H1 (cell line): ENCODE data around the gene CNNM2. TPM values are rescaled to one million over a fixed set of nuclear protein-coding genes. Genes with fewer than 3 reads are reported as not detected.

Experiments
- CTCF ChIA-PET: fragments of 300-600 bp; sonication (Branson Sonifier 250); formaldehyde crosslinking; loops from one replicate; lab custom pipeline; 2021; ENCODE audit not compliant: partially characterized antibody; lab: Charles Lee
- POLR2A ChIA-PET: fragments of 300-600 bp; sonication (Branson Sonifier 250); formaldehyde crosslinking; loops from one replicate; lab custom pipeline; 2021; ENCODE audit warnings: inconsistent platforms; ENCODE audit not compliant: partially characterized antibody; lab: Charles Lee
- DNase-seq, 2 experiments: peaks; one replicate each; pipeline versions ENCODE4 v3.0.0 to v3.0.0-alpha.2; 2010 to 2022; ENCODE audit warnings: low spot score in 2 of 2, low read depth in 1 of 2, mixed read lengths in 1 of 2
- FAIRE-seq: peaks from 2 replicates; lab custom pipeline; 2011; peaks lifted over from hg19 to GRCh38; lab: Jason Lieb, UNC
- H2AFZ ChIP-seq: 2 replicates; pipeline ENCODE4 v1.8.1; 2012; ENCODE audit warnings: low read length, inconsistent platforms
- H2AK5ac ChIP-seq: 2 replicates; pipeline ENCODE4 v1.6.1; 2013; ENCODE audit warnings: low read depth, low read length
- H2BK120ac ChIP-seq: replicated peaks from 2 replicates; pipeline ENCODE3; 2013; ENCODE audit warnings: low read depth, low read length, inconsistent platforms
- H2BK12ac ChIP-seq: 2 replicates; pipeline ENCODE4 v1.6.1; 2013; ENCODE audit warnings: low read depth, low read length
- H2BK15ac ChIP-seq: 2 replicates; pipeline ENCODE4 v1.6.1; 2013; ENCODE audit warnings: low read length
- H2BK20ac ChIP-seq: 2 replicates; pipeline ENCODE4 v1.6.1; 2013; ENCODE audit warnings: low read length
- H2BK5ac ChIP-seq: 2 replicates; pipeline ENCODE4 v1.6.1; 2013; ENCODE audit warnings: low read depth, low read length
- H3K14ac ChIP-seq: 2 replicates; pipeline ENCODE4 v1.6.1; 2013; ENCODE audit warnings: inconsistent platforms; ENCODE audit not compliant: insufficient read length
- H3K18ac ChIP-seq: 2 replicates; pipeline ENCODE4 v1.6.1; 2013; ENCODE audit warnings: low read length; ENCODE audit errors: extremely low read depth
- H3K23ac ChIP-seq: 2 replicates; pipeline ENCODE4 v1.6.1; 2013; ENCODE audit warnings: inconsistent platforms; ENCODE audit not compliant: insufficient read length
- H3K23me2 ChIP-seq: 2 replicates; pipeline ENCODE4 v1.6.1; 2013; ENCODE audit warnings: low read depth, low read length
- H3K27ac ChIP-seq: 2 replicates; pipeline ENCODE4 v1.6.1; 2011; ENCODE audit warnings: low read depth, low read length, inconsistent platforms
- H3K27me3 ChIP-seq, 4 experiments: replicated peaks in 1 of 4; 1 replicate in 1 of 4; 2 replicates in 3 of 4; pipeline versions ENCODE4 v1.6.1 to v1.8.1; 2011 to 2013; ENCODE audit warnings: low read length in 3 of 4, mild to moderate bottlenecking in 3 of 4, inconsistent platforms in 2 of 4, mixed read lengths in 2 of 4, moderate library complexity in 1 of 4; ENCODE audit not compliant: control insufficient read depth in 3 of 4, insufficient read depth in 3 of 4; ENCODE audit errors: extremely low read depth in 1 of 4
- H3K36me3 ChIP-seq, 4 experiments: 2 replicates each; pipeline versions ENCODE4 v1.6.1 to v1.8.1; 2011 to 2013; ENCODE audit warnings: mild to moderate bottlenecking in 4 of 4, low read length in 3 of 4, moderate library complexity in 2 of 4, control low read depth in 1 of 4, inconsistent platforms in 1 of 4; ENCODE audit not compliant: insufficient read depth in 4 of 4, control insufficient read depth in 2 of 4
- H3K4ac ChIP-seq: replicated peaks from 2 replicates; pipeline ENCODE3; 2013; ENCODE audit warnings: low read length, low read depth, mixed read lengths, inconsistent platforms; ENCODE audit not compliant: insufficient read length
- H3K4me1 ChIP-seq, 4 experiments: replicated peaks in 1 of 4; 1 replicate in 1 of 4; 2 replicates in 3 of 4; pipeline versions ENCODE4 v1.6.1 to v1.8.1; 2011 to 2013; ENCODE audit warnings: low read length in 3 of 4, inconsistent platforms in 2 of 4, mixed read lengths in 1 of 4; ENCODE audit not compliant: insufficient read depth in 4 of 4, control insufficient read depth in 3 of 4
- H3K4me2 ChIP-seq, 2 experiments: 2 replicates each; pipeline versions ENCODE4 v1.6.1 to v1.8.1; 2011 to 2013; ENCODE audit warnings: low read depth in 2 of 2, low read length in 2 of 2, control low read depth in 1 of 2, inconsistent platforms in 1 of 2, mild to moderate bottlenecking in 1 of 2; ENCODE audit not compliant: insufficient read depth in 1 of 2
- H3K4me3 ChIP-seq, 4 experiments: fragments of 200-600, 300-600 bp in 1 of 4; sonication (generic), shearing (Covaris generic), sonication (Bioruptor Twin) in 1 of 4; 2 replicates each; pipeline versions ENCODE4 v1.5.1 to v1.8.1; 2011 to 2016; ENCODE audit warnings: low read length in 4 of 4, low read depth in 3 of 4, control low read depth in 2 of 4, inconsistent platforms in 2 of 4, mild to moderate bottlenecking in 2 of 4, mixed read lengths in 1 of 4, moderate library complexity in 1 of 4; ENCODE audit not compliant: insufficient read depth in 2 of 4; ENCODE audit errors: extremely low read depth in 1 of 4
- H3K56ac ChIP-seq: replicated peaks from 2 replicates; pipeline ENCODE3; 2013; ENCODE audit warnings: low read depth, mild to moderate bottlenecking, mixed read lengths, low read length, inconsistent platforms; ENCODE audit not compliant: insufficient read length
- H3K79me1 ChIP-seq: 2 replicates; pipeline ENCODE4 v1.6.1; 2013; ENCODE audit warnings: low read depth, low read length, control low read depth
- H3K79me2 ChIP-seq, 2 experiments: 2 replicates each; pipeline versions ENCODE4 v1.6.1 to v1.8.1; 2012 to 2013; ENCODE audit warnings: low read length in 2 of 2, mild to moderate bottlenecking in 2 of 2, inconsistent platforms in 1 of 2; ENCODE audit not compliant: insufficient read depth in 2 of 2, control insufficient read depth in 1 of 2
- H3K9ac ChIP-seq, 4 experiments: replicated peaks in 1 of 4; 1 replicate in 1 of 4; 2 replicates in 3 of 4; pipeline versions ENCODE4 v1.6.1 to v1.8.1; 2011 to 2013; ENCODE audit warnings: low read depth in 3 of 4, low read length in 3 of 4, control low read depth in 2 of 4, mild to moderate bottlenecking in 2 of 4, moderate library complexity in 2 of 4, inconsistent platforms in 1 of 4; ENCODE audit errors: extremely low read depth in 1 of 4
- H3K9me3 ChIP-seq, 2 experiments: 2 replicates each; pipeline versions ENCODE4 v1.6.1 to v1.8.1; 2012 to 2013; ENCODE audit warnings: mild to moderate bottlenecking in 2 of 2, moderate library complexity in 2 of 2, control low read depth in 1 of 2, inconsistent platforms in 1 of 2, low read depth in 1 of 2, low read length in 1 of 2, mixed read lengths in 1 of 2; ENCODE audit not compliant: insufficient read depth in 2 of 2
- H4K20me1 ChIP-seq, 2 experiments: replicated peaks in 1 of 2; 2 replicates each; pipeline versions ENCODE3 to v1.8.1; 2011 to 2013; ENCODE audit warnings: inconsistent platforms in 2 of 2, low read length in 2 of 2, mild to moderate bottlenecking in 1 of 2; ENCODE audit not compliant: insufficient read depth in 2 of 2, control insufficient read depth in 1 of 2
- H4K5ac ChIP-seq: 2 replicates; pipeline ENCODE4 v1.6.1; 2013; ENCODE audit warnings: low read length, low read depth, mixed read lengths, inconsistent platforms; ENCODE audit not compliant: insufficient read length
- H4K8ac ChIP-seq: 2 replicates; pipeline ENCODE4 v1.8.0; 2013; ENCODE audit warnings: mild to moderate bottlenecking, moderate library complexity, low read length, inconsistent platforms; ENCODE audit not compliant: insufficient read depth; ENCODE audit errors: extremely low read depth
- H4K91ac ChIP-seq: replicated peaks from 2 replicates; pipeline ENCODE3; 2013; ENCODE audit warnings: low read length, mixed read lengths, inconsistent platforms; ENCODE audit not compliant: insufficient read length
- CHD1 ChIP-seq: IDR thresholded peaks from 2 replicates; pipeline ENCODE4 v1.6.1; 2012; ENCODE audit warnings: low read depth, low read length, improper control_type of control experiment
- HDAC2 ChIP-seq, 2 experiments: fragments of 300-600 bp in 1 of 2; sonication (generic) in 1 of 2; IDR thresholded peaks; 2 replicates each; pipeline ENCODE4 v1.6.1; 2011 to 2012; ENCODE audit warnings: low read depth in 2 of 2, low read length in 2 of 2, mild to moderate bottlenecking in 2 of 2, moderate library complexity in 2 of 2, borderline replicate concordance in 1 of 2, inconsistent platforms in 1 of 2
- NRF1 ChIP-seq: IDR thresholded peaks from 2 replicates; pipeline ENCODE4 v1.6.1; 2011; ENCODE audit warnings: mild to moderate bottlenecking, low read depth, low read length, improper control_type of control experiment
- POLR2A ChIP-seq, 2 experiments: IDR thresholded peaks; 1 replicate in 1 of 2; 2 replicates in 1 of 2; pipeline ENCODE4 v1.6.1; 2011; ENCODE audit warnings: low read depth in 2 of 2, low read length in 2 of 2, mild to moderate bottlenecking in 2 of 2; ENCODE audit errors: control extremely low read depth in 1 of 2
- SIX5 ChIP-seq: IDR thresholded peaks from 2 replicates; pipeline ENCODE4 v1.6.1; 2011; ENCODE audit warnings: mild to moderate bottlenecking, low read depth, low read length
- SP1 ChIP-seq: IDR thresholded peaks from 2 replicates; pipeline ENCODE4 v1.6.1; 2011; ENCODE audit warnings: low read depth, low read length
- SP2 ChIP-seq: IDR thresholded peaks from 2 replicates; pipeline ENCODE4 v1.6.1; 2012; ENCODE audit warnings: mild to moderate bottlenecking, low read length, inconsistent platforms
- TBP ChIP-seq: IDR thresholded peaks from 2 replicates; pipeline ENCODE4 v1.6.1; 2011; ENCODE audit warnings: low read depth, low read length, improper control_type of control experiment
- TCF12 ChIP-seq: IDR thresholded peaks from 2 replicates; pipeline ENCODE4 v1.6.1; 2011; ENCODE audit warnings: low read depth, mild to moderate bottlenecking, low read length
- WGBS, 2 experiments: shearing (Covaris generic) in 1 of 2; methylation state at CpG; one replicate each; pipeline versions ENCODE4 v1.1.6 to v1.1.7; 2013 to 2015; ENCODE audit warnings: low lambda C conversion rate in 2 of 2, mixed read lengths in 2 of 2, inconsistent platforms in 1 of 2, low coverage in 1 of 2, missing lambda C conversion rate in 1 of 2; ENCODE audit not compliant: insufficient replicate concordance in 2 of 2, insufficient coverage in 1 of 2, insufficient read length in 1 of 2; ENCODE audit errors: extremely low coverage in 1 of 2, missing lambda C conversion rate in 1 of 2; 5-methylcytosine and 5-hydroxymethylcytosine counted together
- polyA plus RNA-seq, 7 experiments: library from polyadenylated mRNA; depleted of rRNA in 3 of 7; stranded (reverse) in 5 of 7; unstranded in 2 of 7; fragments of >200 nt in 5 of 7; fragments of 200-250 nt in 2 of 7; gene quantifications; 1 replicate in 5 of 7; 2 replicates in 1 of 7; 4 replicates in 1 of 7; pipeline versions ENCODE4 v1.2.1 to v1.2.3, GENCODE V29; 2011 to 2013; ENCODE audit warnings: missing spikeins in 2 of 7, mixed read lengths in 2 of 7
- total RNA-seq: library from RNA; stranded (reverse); fragmentation: NEBNext Ultra II Directional; extraction: Animal tissue kit (Norgen Biotek cat#: 25700); gene quantifications from 2 replicates; pipeline ENCODE4 v1.2.1, GENCODE V29; 2021
- TF ChIP-seq, protein P1 (sequence below), 3 experiments: IDR thresholded peaks; 1 replicate in 2 of 3; 2 replicates in 1 of 3; pipeline versions ENCODE4 v1.5.1 to v1.6.1; 2011; ENCODE audit warnings: low read length in 3 of 3, mild to moderate bottlenecking in 3 of 3, inconsistent platforms in 2 of 3, low read depth in 1 of 3, moderate library complexity in 1 of 3; ENCODE audit not compliant: insufficient read depth in 1 of 3; ENCODE audit errors: control extremely low read depth in 1 of 3

CNNM2 gene
- total and polyA plus RNA-seq, 2 of the 8 experiments (the other 6 are each of a cell fraction or from before 2014, with no cell fraction given) = 7.3 to 23.6 TPM

DNA sequence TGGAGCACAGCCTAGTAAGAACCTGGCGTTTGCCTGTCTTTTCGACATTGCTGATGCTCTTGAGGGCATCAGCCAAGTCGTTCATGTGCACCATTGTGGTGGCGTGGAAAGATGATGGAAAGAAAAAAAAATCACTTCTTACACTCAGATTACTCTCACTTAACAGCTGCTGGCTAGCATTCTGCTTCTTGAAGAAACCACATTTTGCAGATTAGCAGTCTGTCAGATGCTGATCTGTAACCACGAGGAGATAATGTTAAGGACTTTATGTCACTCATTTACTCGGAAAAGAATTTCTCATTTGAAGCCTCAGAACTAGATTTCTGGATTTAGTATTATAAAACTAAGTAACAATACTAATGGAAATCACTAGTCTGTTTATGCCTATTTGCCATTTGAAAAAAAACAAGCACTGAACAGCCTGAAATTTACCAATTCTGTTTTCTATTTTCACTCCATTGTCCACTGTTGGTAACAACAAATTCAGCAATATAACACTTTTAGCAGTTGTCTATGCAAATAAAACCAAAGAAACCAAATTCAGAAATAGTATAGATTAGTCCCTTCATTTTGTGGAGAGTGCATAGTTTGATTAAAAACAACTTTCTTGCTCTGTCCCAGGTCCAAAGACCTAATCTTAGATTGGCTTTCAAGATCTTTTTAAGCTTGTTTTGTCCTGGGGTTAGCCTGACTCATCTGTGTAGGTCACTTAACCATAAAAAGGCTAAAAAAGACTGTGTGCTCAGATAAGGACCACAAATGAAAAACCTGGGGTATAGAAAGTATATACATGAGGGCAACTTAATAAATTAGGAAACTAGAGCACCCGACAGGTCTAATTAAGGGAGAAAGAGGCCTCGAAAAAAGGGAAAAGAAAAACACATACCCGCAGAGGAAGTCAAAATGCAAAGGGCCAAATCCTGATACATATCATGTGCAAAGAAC, 207.5 kb downstream of the CNNM2 start:
- ChIA-PET CTCF (interaction anchor here (1.1 kb wide), 2 partner anchors 113 to 118 kb away, joined by 4 to 5 read pairs; no protein-coding TSS in a partner anchor), POLR2A (no interaction called here)
- H2BK5ac ChIP-seq = no peak overlapping the region
- WGBS, 2 experiments = 89% methylated on average over 9 of the region's 9 CpGs; no CpG with 5 or more reads in 1 of the 2 experiments
- no peaks in the 10 kb centered on the region for H4K20me1 ChIP-seq
- no peaks in the 10 kb centered on the region for H3K27me3 ChIP-seq
- H2BK12ac ChIP-seq = no peak overlapping the region
- H3K4me3 ChIP-seq = no peak overlapping the region
- H3K36me3 ChIP-seq = no peaks in the 10 kb centered on the region; a peak in 2 of 8 replicates
- no peak overlapping the region for H3K18ac ChIP-seq
- FAIRE-seq = no peak
- H2AK5ac ChIP-seq = no peak overlapping the region
- no peaks in the 10 kb centered on the region; a peak in 1 of 4 replicates for H3K9me3 ChIP-seq
- H3K56ac ChIP-seq = no peak overlapping the region
- H3K4me2 ChIP-seq = no peak overlapping the region
- no peak overlapping the region for H3K9ac ChIP-seq
- H4K91ac ChIP-seq = no peak overlapping the region
- no peak overlapping the region for H4K8ac ChIP-seq
- H2BK15ac ChIP-seq = no peak overlapping the region
- H2BK120ac ChIP-seq = no peak overlapping the region
- no peak overlapping the region for H3K23ac ChIP-seq
- DNase-seq = no peak
- H3K4me1 ChIP-seq = no peaks in the 10 kb centered on the region
- no peak overlapping the region for H3K4ac ChIP-seq
- H3K79me1 ChIP-seq = no peaks in the 10 kb centered on the region
- H2BK20ac ChIP-seq = no peak overlapping the region
- no peak overlapping the region for H3K27ac ChIP-seq
- no peaks in the 10 kb centered on the region; the same call in 1 of the 2 replicates for H3K23me2 ChIP-seq
- no peaks in the 10 kb centered on the region for H3K79me2 ChIP-seq
- H2AFZ ChIP-seq = no peak overlapping the region
- H3K14ac ChIP-seq = no peak overlapping the region
- H4K5ac ChIP-seq = no peak overlapping the region
- no peak for TF ChIP-seq TBP
- TF ChIP-seq NRF1 = no peak
- TF ChIP-seq SIX5 = no peak
- TF ChIP-seq SP1 = no peak
- no peak for TF ChIP-seq TCF12
- TF ChIP-seq HDAC2 (IDR thresholded peaks at IDR 0.05; ENCODE audit: borderline replicate concordance in 1 of 2, low read depth in 2 of 2, low read length in 2 of 2) = no peak
- no peak for TF ChIP-seq CHD1
- TF ChIP-seq SP2 = no peak
- TF ChIP-seq, protein P1, sequence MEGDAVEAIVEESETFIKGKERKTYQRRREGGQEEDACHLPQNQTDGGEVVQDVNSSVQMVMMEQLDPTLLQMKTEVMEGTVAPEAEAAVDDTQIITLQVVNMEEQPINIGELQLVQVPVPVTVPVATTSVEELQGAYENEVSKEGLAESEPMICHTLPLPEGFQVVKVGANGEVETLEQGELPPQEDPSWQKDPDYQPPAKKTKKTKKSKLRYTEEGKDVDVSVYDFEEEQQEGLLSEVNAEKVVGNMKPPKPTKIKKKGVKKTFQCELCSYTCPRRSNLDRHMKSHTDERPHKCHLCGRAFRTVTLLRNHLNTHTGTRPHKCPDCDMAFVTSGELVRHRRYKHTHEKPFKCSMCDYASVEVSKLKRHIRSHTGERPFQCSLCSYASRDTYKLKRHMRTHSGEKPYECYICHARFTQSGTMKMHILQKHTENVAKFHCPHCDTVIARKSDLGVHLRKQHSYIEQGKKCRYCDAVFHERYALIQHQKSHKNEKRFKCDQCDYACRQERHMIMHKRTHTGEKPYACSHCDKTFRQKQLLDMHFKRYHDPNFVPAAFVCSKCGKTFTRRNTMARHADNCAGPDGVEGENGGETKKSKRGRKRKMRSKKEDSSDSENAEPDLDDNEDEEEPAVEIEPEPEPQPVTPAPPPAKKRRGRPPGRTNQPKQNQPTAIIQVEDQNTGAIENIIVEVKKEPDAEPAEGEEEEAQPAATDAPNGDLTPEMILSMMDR (IDR thresholded peaks at IDR 0.05; ENCODE audit: control extremely low read depth in 1 of 3, insufficient read depth in 1 of 3, low read depth in 1 of 3, low read length in 3 of 3) = no peak
- no peak for TF ChIP-seq POLR2A (IDR thresholded peaks at IDR 0.05; ENCODE audit: control extremely low read depth in 1 of 2, low read depth in 2 of 2, low read length in 2 of 2)
